Smooth muscle cell of the umbilical artery (primary cell): Measurements from ENCODE around the gene RRM2. TPM values are rescaled to one million over a fixed set of nuclear protein-coding genes. Genes with fewer than 3 reads are reported as not detected.

ENCODE experiments used
- total RNA-seq: library from RNA; depleted of rRNA; stranded (reverse); fragments of >200 nt; gene quantifications from 2 replicates; pipeline ENCODE4 v1.2.3, GENCODE V29; 2014

The RRM2 gene
- 7.1 and 22.2 TPM in 2 replicates for total RNA-seq

DNA sequence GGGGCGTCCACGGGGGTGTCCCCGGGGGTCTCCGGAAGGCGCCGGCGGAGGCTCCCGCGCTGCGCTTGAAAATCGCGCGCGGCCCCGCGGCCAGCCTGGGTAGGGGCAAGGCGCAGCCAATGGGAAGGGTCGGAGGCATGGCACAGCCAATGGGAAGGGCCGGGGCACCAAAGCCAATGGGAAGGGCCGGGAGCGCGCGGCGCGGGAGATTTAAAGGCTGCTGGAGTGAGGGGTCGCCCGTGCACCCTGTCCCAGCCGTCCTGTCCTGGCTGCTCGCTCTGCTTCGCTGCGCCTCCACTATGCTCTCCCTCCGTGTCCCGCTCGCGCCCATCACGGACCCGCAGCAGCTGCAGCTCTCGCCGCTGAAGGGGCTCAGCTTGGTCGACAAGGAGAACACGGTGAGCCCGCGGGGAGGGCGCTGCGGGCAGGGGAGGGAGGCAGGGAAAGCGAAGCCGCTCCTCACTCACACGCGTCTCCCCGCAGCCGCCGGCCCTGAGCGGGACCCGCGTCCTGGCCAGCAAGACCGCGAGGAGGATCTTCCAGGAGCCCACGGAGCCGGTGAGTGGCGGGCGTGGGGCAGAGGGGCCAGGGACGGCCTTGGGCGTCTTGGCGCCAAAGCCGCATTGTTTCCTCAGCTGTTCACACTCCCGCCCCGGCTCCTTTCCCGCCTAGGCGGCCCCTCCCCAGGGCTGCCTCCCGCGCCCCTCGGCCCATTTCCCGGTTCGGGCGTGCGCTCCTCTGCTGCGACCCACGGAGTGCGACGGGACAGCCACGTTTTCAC lies at the start of gene RRM2:
Gene RRM2, plus strand, starts transcription at position 240 of the 781 bp plus-strand sequence. Its CDS starts 60 bp downstream, at position 300.

DNA sequence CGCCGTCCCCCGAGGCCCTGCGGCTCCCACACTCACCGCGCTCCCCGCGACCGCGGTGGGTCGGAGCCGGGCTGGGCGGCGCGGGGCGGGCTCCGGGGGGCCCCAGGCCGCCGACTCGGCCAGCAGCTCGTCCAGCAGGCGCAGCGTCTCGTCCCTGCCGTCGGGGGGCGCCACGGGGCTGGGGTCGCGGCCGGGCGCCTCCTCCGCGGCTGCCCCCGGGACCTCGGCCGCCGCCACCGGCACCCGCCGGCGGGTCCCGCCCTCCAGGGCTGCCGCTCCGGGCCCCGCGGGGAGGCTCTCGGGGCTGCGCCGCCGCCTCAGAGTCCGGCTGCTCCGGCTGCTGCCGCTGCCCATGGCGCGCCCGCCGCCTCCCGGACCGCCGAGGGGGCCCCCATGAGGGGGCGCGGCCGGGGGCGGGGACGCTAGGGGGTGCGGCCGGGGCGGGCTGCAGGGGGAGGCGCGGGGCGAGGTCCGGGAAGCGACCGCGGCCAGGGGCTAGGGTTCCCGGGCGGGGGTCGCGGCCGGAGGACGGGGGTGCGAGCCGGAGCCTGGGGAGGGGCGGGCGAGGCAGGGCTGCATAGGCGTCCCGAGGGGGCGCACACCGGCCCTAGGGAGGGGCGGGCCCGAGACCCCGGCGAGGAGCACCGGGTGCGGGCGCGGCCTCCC lies 42.5 kb upstream of the RRM2 start, which contains the start of gene CYS1:
Gene CYS1, minus strand, starts transcription at position 542 of the 666 bp plus-strand sequence. Its CDS starts 188 bp downstream, at position 354.

Other genes with a start within 250 kb of the RRM2 start
- gene GRHL1, start 171.0 kb upstream of the RRM2 start, total RNA-seq, result 0.09 and 0.59 TPM in 2 replicates
- 2.7 and 5.2 TPM in 2 replicates for gene KLF11, start 79.2 kb upstream of the RRM2 start, total RNA-seq
- under 0.01 and 0.37 TPM in 2 replicates for gene CYS1, start 42.3 kb upstream of the RRM2 start, total RNA-seq
- gene HPCAL1, start 180.2 kb downstream of the RRM2 start, total RNA-seq, result 17.5 and 33.7 TPM in 2 replicates